ENCODE measurements around the gene RND1. TPM values are rescaled to one million over a fixed set of nuclear protein-coding genes. Genes with fewer than 3 reads are reported as not detected.

The RND1 gene
- total and polyA plus RNA-seq, 2 donors (not counting 1 experiment from before 2014, with no cell fraction given): 0.08 to 0.17 TPM

- peaks cover 31% of the 10 kb centered on the region for H3K4me1 ChIP-seq (ENCODE audit: control insufficient read depth, extremely low read depth, insufficient read depth, low read length)
- H3K79me2 ChIP-seq (ENCODE audit: control insufficient read depth, insufficient read depth, low read length): peaks cover 13% of the 10 kb centered on the region
- H4K20me1 ChIP-seq (ENCODE audit: control insufficient read depth, extremely low read depth, insufficient read depth, low read length): no peaks in the 10 kb centered on the region
- peak overlapping the region; percentile 93 for H3K27ac ChIP-seq (ENCODE audit: insufficient read depth, low read length)
- TF ChIP-seq CTCF (conservative IDR thresholded peaks at IDR 0.05 in 1 of 2, IDR thresholded peaks at IDR 0.05 in 1 of 2; ENCODE audit: low read depth in 1 of 2, low read length in 2 of 2) (no peak), EZH2 (IDR thresholded peaks at IDR 0.05; ENCODE audit: low read length, missing control alignments) (no peak)
- no peaks in the 10 kb centered on the region for H3K27me3 ChIP-seq (ENCODE audit: control insufficient read depth, insufficient read depth, low read length)
- DNase-seq (ENCODE audit: low read depth in 2 of 2): peak; percentile 83 to 87
- H3K36me3 ChIP-seq (ENCODE audit: control insufficient read depth, insufficient read depth, low read length): no peaks in the 10 kb centered on the region
- H3K9me3 ChIP-seq (ENCODE audit: control insufficient read depth, insufficient read depth, low read depth, low read length): no peaks in the 10 kb centered on the region
- H2AFZ ChIP-seq (ENCODE audit: low read length): peak overlapping the region; percentile 38
- peak overlapping the region; percentile 72 to 98 (median 85) for H3K4me3 ChIP-seq (replicated peaks in 1 of 4; ENCODE audit: control extremely low read depth in 1 of 4, insufficient read depth in 1 of 4, low read depth in 3 of 4, low read length in 4 of 4)
- H3K4me2 ChIP-seq (ENCODE audit: extremely low read depth, insufficient read depth, low read length): peak overlapping the region; percentile 87
- peak overlapping the region; percentile 84 for H3K9ac ChIP-seq (ENCODE audit: insufficient read depth, low read length)
These were observed 50.3 kb downstream of the RND1 start for GRCh38 chr12:48815126-48816110.

- no peaks in the 10 kb centered on the region for H4K20me1 ChIP-seq (ENCODE audit: control insufficient read depth, extremely low read depth, insufficient read depth, low read length)
- H3K79me2 ChIP-seq (ENCODE audit: control insufficient read depth, insufficient read depth, low read length): peaks cover 12% of the 10 kb centered on the region
- H3K36me3 ChIP-seq (ENCODE audit: control insufficient read depth, insufficient read depth, low read length): no peaks in the 10 kb centered on the region
- peak overlapping the region; percentile 93 for H3K27ac ChIP-seq (ENCODE audit: insufficient read depth, low read length)
- peak overlapping the region; percentile 84 for H3K9ac ChIP-seq (ENCODE audit: insufficient read depth, low read length)
- DNase-seq (ENCODE audit: low read depth in 2 of 2): peak; percentile 69 to 85
- H3K9me3 ChIP-seq (ENCODE audit: control insufficient read depth, insufficient read depth, low read depth, low read length): no peaks in the 10 kb centered on the region
- H3K4me2 ChIP-seq (ENCODE audit: extremely low read depth, insufficient read depth, low read length): peak overlapping the region; percentile 36
- no peaks in the 10 kb centered on the region for H3K27me3 ChIP-seq (ENCODE audit: control insufficient read depth, insufficient read depth, low read length)
- H2AFZ ChIP-seq (ENCODE audit: low read length): peak overlapping the region; percentile 64
- peaks cover 36% of the 10 kb centered on the region for H3K4me1 ChIP-seq (ENCODE audit: control insufficient read depth, extremely low read depth, insufficient read depth, low read length)
- H3K4me3 ChIP-seq (replicated peaks in 1 of 4; ENCODE audit: control extremely low read depth in 1 of 4, insufficient read depth in 1 of 4, low read depth in 3 of 4, low read length in 4 of 4): peak overlapping the region; percentile 72 to 98 (median 85)
- no peak for TF ChIP-seq EZH2 (IDR thresholded peaks at IDR 0.05; ENCODE audit: low read length, missing control alignments)
- TF ChIP-seq CTCF (conservative IDR thresholded peaks at IDR 0.05 in 1 of 2, IDR thresholded peaks at IDR 0.05 in 1 of 2; ENCODE audit: low read depth in 1 of 2, low read length in 2 of 2): peak; percentile 73 to 99
These were observed 51.2 kb downstream of the RND1 start for GRCh38 chr12:48814262-48815125.
